GM19395 (cell line): ENCODE data around the gene RASAL2.
"Not testable (repeated sequence)": the region's sequence is repeated elsewhere in the genome, so short reads cannot be mapped to it uniquely, and the experiment has no call there.

Experiments
- ATAC-seq: cut with Tn5 transposase; IDR thresholded peaks from one replicate; pipeline ENCODE4 v1.9.1; 2021; ENCODE audit warnings: mild to moderate bottlenecking, moderate library complexity; ENCODE audit not compliant: unreplicated experiment

RASAL2 gene

GRCh38 chr1:178273707-178274410, 180.0 kb downstream of the RASAL2 start:
- no peak for ATAC-seq

- no peak for ATAC-seq
Observed at GRCh38 chr1:178275049-178275448, 181.1 kb downstream of the RASAL2 start.

- no peak for ATAC-seq
Observed at GRCh38 chr1:178275553-178275952, 181.6 kb downstream of the RASAL2 start.

- no peak for ATAC-seq
Observed at GRCh38 chr1:178277793-178278530, 184.1 kb downstream of the RASAL2 start.

- ATAC-seq, result no peak
Observed at GRCh38 chr1:178278916-178279686, 185.2 kb downstream of the RASAL2 start.

- ATAC-seq, result no peak
Observed at GRCh38 chr1:178282949-178283367, 189.1 kb downstream of the RASAL2 start.

GRCh38 chr1:178283409-178283808, 189.5 kb downstream of the RASAL2 start:
- no peak for ATAC-seq

GRCh38 chr1:178284058-178284457, 190.2 kb downstream of the RASAL2 start:
- no peak for ATAC-seq

- ATAC-seq, result no peak
Observed at GRCh38 chr1:178291166-178291565, 197.3 kb downstream of the RASAL2 start.

- ATAC-seq, result no peak
Observed at GRCh38 chr1:178294654-178295053, 200.8 kb downstream of the RASAL2 start.

GRCh38 chr1:178300352-178300699, 206.4 kb downstream of the RASAL2 start:
- no peak for ATAC-seq

- ATAC-seq, result no peak
Observed at GRCh38 chr1:178301141-178301540, 207.2 kb downstream of the RASAL2 start.

- ATAC-seq, result no peak
Observed at GRCh38 chr1:178307264-178307663, 213.4 kb downstream of the RASAL2 start.

- no peak for ATAC-seq
Observed at GRCh38 chr1:178308438-178308837, 214.5 kb downstream of the RASAL2 start.

GRCh38 chr1:178310685-178311105, 216.8 kb downstream of the RASAL2 start:
- peak; percentile 96 for ATAC-seq

- ATAC-seq, result no peak
Observed at GRCh38 chr1:178311164-178311563, 217.3 kb downstream of the RASAL2 start.

- ATAC-seq, result not testable (repeated sequence)
Observed at GRCh38 chr1:178320280-178320982, 226.5 kb downstream of the RASAL2 start.

GRCh38 chr1:178323067-178323466, 229.2 kb downstream of the RASAL2 start:
- ATAC-seq, result no peak

- ATAC-seq, result no peak
Observed at GRCh38 chr1:178324003-178324402, 230.1 kb downstream of the RASAL2 start.

GRCh38 chr1:178328728-178329127, 234.8 kb downstream of the RASAL2 start:
- no peak for ATAC-seq

GRCh38 chr1:178330153-178330552, 236.2 kb downstream of the RASAL2 start:
- no peak for ATAC-seq
